Activated T-helper 1 cell treated with anti-CD3 and anti-CD28 coated beads, Interleukin-2, amount 50 U/mL, for 16 hours (primary cell): ENCODE results near the gene PPP1R13B.

Experiments used
- DNase-seq, 2 donors: peaks; one replicate each; pipeline ENCODE4 v3.0.0-alpha.2; 2020; ENCODE audit warnings: low read depth in 1 of 2, low spot score in 1 of 2

Gene PPP1R13B

DNA sequence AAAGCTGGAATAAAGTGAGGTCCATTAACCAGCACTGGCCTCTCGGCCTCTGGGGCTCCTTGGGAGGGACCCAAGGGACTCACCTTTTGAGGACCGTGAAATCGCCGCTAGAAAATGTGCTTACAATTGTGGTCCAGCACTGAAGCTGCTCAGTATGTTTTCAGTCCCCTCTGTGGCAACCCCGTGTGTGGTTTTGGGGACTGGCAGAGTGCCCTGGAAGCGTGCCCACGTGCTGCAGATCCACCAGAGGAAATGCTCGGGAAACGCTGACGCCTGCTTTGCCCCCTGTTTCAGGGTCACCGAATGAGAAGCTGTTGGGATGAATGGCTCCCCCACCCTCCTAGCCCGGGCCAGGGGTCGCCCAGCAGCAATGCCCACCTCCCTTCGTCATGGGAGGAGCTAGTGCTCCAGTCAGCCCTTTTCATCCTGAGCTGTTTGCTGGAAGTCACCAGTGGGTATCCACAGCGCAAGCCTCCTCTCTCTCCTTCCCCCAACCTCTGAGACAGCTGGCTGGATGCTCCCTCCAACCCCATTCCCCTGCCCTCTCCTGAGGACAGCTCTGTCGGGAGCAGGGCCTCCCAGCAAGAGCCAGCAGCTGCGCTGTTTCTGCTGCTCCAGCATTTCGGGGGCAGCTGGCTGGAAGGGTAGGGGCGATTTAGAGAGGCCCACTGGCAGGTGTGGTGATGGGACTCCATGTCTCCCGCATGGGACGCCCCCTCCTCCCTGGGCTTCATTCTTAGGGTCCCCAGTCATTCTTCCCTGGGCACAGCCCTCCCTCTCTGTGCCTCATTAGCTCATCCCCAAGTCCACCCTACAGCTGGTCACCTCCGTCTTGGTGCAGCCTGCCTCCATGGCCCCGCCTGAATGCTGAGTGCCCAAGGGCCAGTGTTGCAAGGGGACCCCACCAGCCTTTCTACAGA lies 33.2 kb upstream of the PPP1R13B start:
- DNase-seq: no peak

DNA sequence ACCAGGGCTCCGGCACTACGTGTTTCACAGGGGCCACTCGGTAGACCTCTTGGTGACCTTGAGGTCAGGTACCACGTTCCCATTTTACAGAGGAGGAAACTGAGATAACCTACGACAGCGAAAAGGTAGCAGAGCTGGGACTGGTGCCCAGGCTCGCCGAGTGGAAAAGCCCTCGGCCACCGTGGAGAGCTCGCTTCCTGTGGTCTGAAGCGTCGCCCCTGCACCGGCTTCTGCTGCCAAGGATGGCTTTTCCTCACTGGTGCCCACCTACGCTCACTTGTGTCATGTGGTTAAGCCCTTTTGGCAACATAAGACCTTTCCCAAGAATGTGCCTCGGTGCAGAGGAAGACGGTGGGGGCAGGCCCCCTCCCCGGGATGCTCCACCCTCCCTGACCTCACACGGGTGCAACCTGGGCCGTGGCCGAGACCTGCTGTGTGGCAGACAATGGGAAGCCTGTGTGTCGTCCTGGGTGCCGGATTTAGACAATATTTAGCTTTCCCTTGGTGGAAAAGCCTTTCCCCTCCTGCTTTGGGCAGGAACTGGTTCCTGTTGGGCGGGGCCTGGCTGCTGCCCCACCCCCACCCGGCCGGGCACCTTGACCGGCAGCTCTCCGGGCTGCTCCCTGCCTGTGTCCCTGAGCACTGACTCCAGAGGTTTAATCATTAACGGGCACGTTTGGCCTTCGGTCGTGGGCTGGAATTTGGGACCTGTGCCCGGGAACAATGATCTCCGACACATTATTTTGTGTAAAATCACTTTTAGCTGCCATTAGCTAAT lies 32.4 kb upstream of the PPP1R13B start:
- DNase-seq: no peak

DNA sequence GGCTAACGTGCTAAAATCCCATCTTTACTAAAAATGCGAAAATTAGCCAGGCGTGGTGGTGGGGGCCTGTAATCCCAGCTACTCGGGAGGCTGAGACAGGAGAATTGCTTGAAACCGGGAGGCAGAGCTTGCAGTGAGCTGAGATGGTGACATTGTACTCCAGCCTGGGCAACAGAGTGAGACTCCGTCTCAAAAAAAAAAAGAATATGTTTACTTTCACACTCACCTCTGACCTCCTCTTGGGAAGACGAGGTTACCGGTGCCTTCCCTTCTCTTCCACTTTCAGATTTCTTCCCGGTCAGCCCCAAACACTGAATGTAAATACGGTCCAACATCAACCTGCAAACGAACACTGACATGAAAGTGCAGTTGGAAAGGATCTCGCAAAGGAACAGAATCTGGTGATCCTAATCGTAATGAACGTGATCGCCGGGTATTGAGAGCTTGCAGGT lies 31.8 kb upstream of the PPP1R13B start:
- DNase-seq: no peak

DNA sequence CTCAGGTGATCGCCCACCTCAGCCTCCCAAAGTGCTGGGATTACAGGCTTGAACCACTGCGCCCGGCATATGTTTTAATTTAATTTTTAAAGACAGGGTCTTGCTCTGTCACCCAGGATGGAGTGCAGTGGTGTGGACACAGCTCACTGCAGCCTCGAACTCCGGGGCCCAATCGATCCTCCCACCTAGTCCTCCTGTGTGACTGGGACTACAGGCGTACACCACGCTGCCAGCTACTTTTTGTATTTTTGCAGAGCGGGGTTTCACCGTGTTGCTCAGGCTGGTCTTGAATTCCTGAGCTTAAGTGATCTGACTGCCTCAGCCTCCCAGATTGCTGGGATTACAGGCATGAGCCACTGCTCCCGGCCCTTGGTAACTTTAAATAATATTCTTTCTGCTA lies 30.8 kb upstream of the PPP1R13B start:
- no peak for DNase-seq

DNA sequence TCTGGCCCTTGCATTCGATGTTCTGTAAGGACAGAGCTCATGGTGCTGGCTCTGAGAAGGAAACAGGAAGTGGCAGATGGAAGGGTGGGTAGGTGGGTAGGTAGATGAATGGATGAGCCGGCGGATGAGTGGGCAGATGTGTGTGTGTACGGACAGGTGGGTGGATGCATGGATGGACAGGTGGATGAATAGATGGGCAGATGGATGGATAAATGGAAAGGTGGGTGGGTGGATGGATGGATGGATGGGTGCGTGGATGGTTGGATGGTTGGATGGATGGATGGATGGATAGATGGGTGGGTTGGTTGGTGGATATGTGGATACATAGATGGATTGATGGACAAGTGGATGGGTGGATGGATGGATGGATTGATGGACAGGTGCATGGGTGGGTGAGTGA lies 27.6 kb upstream of the PPP1R13B start:
- DNase-seq: no peak

DNA sequence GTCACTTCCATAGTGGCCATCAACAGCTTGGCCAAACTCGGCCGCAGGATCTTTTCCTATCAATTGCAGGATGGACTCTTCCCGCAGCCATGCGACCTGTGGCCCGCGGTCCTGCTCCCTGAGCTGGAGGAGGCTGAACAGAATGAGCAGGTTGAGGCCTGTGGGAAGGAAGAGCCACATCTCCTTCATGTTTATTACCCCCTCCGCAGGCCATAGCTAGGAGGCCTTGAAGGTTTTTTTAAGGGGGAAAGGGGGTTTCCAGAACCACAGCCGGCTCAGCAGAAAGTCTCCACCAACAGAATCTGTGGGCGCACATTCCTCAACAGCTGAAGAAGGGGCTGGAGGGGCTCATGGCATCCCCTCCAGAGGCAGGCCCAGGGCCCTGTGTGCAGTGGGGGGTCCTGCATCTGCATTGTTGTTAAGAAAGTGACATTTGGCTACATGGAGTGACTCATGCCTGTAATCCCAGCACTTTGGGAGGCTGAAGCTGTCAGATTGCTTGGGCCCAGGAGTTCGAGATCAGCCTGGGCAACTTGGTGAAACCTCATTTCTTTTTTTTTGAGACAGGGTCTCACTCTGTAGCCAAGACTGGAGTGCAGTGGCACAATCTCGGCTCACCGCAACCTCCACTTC lies 25.2 kb upstream of the PPP1R13B start:
- no peak for DNase-seq

DNA sequence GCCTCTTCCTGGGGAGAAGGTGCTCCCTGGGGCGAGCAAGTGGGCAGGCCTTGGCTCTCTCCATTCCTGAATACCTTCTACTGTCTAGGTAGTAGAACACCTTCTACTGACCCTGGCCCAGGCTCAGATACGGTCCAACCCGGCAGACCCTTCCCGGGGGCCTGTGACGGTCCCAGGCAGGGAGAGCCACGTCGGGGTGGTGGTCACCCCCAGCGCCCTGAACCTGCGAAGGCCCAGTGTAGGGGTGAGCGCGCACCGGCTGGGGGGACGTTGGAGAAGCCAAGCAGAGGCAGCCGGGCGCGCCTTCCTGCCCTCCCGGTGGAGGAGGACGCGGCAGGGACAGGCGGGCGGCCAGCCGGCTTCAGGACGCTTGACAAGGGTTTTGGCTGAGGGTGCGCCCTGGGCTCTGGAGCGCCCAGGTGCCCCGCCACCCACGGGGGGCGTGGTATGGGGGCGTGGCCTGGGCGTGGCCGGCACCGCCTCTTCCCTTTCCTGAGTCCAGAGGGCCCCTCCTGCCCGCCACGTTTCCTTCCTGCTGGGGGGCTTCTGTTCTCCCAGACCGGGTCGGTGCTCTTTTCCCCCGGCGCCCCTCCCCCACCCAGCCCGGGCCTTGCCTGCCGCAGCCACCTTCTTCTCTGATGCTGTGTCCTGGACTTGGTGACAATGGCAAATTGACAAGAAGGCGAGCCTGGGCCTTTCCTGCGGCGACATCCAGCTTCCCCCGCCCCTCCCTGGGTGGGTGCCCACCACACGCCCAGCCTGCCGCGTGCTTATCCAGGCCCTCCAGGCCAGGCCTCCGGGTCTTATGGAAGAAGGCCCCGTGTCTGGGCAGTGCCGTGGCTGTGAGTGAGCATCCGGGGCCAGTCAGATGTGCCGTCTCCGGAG lies 24.5 kb upstream of the PPP1R13B start:
- peak; percentile 43 to 63 for DNase-seq

DNA sequence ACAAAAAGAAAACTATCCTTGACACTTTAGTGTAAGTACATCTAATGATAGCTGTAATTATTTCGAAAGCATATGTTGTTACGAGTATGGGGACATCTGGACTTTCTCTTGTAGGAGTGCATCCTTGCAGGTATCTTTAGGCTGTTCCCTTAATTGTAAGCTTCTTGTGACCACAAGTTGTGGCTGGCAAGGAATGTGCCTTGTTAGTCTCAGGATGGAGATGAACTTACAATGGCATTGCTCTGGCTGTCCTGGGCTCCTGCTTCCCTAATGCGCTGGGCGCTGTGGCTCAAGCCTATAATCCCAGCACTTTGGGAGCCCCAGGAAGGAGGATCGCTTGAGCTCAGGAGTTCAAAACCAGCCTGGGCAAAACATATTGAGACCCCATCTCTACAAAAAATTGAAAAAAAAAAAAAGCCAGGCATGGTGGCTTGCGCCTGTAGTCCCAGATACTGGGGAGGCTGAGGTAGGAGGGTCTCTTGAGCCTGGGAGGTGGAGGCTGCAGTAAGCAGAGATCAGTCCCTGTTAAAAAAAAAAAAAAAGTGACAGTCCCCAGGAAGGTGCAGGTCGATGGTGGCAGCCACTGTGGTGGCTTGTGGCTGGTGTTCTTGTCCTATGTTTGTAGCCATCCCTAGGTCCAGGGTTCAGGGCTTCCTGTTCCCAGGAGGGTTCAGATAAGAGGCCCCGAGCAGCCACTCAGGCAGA lies 23.7 kb upstream of the PPP1R13B start:
- DNase-seq: no peak

DNA sequence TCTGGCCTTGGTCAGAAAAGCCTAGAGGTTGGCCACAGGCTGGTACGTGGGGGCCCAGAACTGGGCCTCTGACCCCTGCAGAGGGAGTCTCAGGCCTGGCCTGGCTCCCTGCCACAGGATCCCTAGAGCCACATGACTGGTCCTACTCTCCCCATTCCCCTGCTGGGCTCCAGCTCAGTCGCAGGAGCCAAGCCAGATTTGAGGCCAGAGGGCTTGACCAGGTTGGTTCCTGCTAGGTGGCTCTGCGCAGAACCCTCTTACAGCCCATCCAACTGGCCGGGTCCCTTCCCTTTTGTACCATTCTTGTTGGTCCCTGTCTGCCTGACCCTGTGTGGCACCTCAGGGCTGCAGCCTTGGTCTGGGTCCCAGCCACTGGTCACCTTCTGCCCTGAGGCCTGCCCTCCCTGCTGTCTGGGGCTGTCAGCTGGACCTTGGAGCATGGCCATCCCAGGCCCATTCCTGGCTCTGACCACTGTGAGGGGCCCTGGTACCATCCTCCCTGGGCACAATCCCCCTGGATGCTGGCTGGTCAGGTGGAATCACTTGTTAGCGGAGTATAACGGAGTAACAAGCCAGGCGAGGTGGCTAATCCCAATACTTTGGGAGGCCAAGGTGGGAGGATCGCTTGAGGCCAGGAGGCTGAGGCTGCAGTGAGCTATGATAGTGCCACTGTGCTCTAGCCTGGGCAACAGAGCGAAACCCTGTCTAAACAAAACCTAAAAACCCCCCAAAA lies 22.9 kb upstream of the PPP1R13B start:
- no peak for DNase-seq

DNA sequence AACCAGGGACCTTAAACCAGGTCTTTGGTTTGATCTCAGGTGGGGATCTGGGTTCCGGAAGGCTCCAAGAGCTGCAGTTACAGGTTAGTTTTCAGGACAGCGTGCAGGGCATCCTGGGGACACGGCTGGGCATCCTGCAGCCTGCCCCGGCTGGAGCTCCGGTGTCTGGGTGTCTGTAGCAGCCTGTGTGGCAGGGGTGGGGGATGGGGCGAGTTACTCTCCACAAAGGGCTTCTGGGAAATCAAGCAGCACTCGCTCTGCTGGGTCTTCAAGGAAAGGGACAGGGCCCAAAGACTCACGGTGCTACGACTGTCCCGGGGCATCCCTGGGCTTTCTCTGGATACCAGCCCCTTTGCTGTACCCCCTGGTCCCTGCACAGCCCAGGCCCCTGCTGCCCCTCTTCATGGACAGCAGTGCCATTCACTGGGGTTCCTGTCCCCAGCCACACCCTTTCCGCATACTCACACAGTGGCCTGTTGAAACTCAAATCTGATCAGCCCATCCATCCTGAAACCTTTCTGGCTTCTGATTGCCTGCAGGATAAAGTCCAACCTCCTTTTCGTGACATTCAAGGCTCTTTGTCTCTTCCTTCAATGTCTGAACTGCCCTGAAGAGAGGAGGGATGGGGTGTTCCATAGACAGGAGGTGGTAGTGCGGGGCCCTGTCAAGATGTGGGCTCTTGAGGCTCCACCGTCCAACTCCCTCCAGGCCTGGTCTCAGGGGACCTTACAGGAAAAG lies 22.2 kb upstream of the PPP1R13B start:
- DNase-seq: no peak

DNA sequence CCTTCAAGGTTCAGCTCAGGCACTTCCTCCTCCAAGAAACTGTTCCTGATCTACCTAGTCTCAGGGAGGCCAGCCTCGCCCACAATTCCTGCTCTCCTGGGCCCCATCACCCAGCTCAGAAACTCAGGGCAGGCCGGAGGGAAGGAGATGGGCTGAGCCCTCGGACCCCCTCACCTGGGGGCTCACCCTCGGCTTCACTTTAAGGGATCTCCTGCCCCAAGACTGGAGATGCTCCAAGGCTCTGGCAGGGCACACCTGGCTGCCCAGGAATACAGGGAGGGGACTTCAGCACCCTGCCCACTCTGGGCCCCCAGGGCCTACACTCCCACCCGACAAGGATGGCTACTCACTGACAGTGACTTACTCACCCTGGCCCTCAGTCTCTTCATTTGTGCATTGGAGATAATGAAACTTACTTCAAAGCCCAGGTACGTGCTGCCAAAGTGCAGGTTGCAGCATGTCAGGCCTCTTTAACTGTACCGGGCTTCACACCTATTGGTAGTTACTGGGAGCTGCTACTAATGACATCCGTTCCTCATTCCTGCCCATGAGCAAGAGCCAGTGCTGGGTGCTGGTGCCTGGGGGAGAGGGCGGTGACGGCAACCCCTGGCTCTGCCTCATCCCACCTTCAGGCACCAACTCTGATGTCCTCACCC lies 21.0 kb upstream of the PPP1R13B start:
- DNase-seq: no peak

DNA sequence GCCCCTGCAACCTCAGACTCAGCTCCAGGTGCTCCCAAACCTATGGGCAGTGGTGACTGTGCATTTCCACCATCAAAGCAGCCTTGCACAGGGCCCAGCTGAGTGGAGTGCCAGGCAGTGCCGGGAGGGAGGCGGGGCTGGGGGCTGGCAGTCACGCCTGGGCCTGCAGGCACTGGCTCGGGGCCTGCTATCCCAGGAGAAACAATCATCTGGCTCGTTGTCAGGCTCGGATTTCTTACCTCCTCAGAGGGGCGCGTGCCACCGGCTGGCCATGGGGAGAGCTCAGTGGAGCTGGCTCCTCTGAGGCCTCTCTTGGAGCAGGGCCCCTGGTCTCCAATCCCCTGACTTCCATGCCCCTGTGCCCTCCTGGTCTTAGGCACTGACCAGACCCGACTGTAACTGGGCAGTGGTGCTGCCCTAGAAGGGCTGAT lies 20.2 kb upstream of the PPP1R13B start:
- DNase-seq: no peak

DNA sequence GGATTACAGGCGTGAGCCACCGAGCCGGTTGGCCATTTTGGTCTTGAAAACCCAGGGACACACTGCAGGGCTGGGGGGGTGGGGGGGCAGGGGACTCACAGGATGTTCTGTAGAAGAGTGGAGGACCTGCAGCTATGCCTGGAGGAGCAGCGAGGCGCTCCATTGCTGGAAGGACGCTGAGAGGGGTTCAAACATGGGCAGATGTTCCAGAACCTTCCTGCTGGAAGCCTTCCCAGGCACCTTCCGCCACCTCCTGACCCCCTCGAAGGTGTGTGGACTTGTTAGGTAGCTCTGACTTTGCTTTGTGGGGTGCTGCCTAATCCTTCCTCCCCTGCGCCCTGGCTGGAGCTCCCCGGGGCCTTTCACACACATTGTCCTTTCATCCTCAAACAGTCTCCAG lies 19.6 kb upstream of the PPP1R13B start:
- DNase-seq: no peak

DNA sequence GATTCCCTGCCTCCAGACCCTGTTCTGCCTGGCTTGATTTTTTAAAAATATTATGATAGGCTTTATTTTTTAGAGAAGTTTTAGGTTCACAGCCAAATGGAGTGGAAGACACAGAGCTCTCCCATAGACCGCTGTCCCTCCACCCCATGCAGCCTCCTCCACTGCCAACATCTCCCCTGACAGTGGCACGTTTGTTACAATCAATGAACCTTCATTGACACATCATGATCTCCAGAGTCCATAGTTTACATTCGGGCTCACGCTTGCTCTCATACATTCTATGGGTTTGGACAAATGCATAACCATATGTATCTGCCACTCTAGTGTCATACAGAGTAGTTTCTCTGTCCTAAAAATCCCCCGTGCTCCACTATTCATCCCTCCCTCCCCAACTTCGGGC lies 15.9 kb upstream of the PPP1R13B start:
- no peak for DNase-seq

DNA sequence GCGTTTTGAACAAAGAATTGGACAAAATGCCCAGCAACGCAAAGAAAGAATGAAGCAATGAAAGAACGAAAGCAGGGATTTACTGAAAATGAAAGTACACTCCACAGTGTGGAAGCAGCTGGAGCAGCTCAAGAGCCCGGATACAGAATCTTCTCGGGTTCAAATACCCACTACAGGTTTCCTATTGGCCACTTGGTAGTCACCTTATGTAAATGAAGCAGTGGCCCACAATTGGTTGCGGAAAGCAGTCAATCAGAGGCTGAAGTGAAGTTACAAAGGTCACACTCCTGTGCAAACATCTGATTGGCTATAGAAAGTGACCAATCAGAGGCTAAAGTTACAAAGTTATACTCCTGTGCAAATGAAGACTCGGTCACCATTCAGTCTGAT lies 15.0 kb upstream of the PPP1R13B start:
- no peak for DNase-seq

DNA sequence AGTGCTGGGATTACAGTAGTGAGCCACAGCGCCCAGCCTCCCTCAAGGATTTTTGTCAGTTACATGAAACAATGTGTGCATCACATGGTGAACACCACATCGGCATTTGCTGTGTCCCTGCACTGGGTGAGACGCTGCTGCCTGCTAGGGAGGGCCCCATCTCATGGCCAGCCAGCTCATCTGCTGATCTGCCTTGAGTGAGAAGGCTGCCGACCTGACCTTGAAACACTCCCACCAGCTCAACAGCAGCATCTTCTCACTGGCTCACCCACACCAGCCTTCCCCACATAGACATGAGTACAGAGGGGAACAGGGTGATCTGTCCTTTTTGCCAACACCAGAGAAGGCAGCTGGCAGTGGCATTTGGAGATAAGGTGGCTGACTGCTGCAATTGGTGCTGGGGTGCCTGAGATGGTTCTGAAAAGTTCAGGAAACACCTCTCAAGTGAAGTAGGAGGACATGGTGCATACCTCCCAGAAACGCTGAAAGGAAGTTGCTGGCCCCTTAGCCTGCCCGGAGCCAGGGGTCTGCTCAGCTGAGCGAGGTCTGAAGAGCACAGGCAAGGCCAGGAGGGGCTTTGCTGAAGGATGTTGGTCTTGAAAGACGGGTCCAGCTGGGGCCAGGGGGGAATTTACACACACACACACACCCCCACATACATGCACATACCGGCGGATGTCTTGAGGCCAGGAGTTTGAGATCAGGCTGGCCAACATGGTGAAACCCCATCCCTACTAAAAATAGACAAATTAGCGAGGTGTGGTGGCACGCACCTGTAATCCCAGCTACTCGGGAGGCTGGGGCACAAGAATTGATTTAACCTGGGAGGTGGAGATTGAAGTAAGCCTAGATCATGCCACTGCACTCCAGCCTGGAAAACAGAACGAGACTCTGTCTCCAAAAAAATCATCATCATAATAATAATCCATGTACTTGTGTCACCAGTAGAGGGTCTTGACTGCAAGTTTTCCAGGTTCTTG lies 14.3 kb upstream of the PPP1R13B start:
- DNase-seq: no peak
